Spleen (tissue), 7 donors: ENCODE results near the gene CCDC87.

ENCODE experiments used
- CTCF ChIP-seq, 11 experiments: fragments of 200-600 bp in 7 of 11; fragments of 450-650 bp in 4 of 11; sonication (generic) in 4 of 11; IDR thresholded peaks in 8 of 11; conservative IDR thresholded peaks in 3 of 11; 1 replicate in 7 of 11; 2 replicates in 4 of 11; pipeline versions ENCODE4 v1.4.0 to v1.8.0; 2016 to 2021; ENCODE audit warnings: antibody characterized with exemption in 11 of 11, inconsistent platforms in 4 of 11, mild to moderate bottlenecking in 1 of 11
- POLR2A ChIP-seq, 3 donors: fragments of 450-650 bp; IDR thresholded peaks; one replicate each; pipeline ENCODE4 v1.5.1; 2017; ENCODE audit warnings: antibody characterized with exemption in 3 of 3, mild to moderate bottlenecking in 1 of 3
- POLR2AphosphoS5 ChIP-seq, 3 donors: sonication (generic); formaldehyde crosslinking; IDR thresholded peaks; one replicate each; pipeline ENCODE4 v1.5.1; 2017; ENCODE audit warnings: antibody characterized with exemption in 3 of 3
- donor health status: DM: no; HTN: no; CAD: no; lungs with moderate emphysema.
- donor health status: DM: no; HTN: no; CAD: no.
- donor health status: DM: no; HTN: no; CAD: no.

GRCh38 chr11:66546368-66546965, 46.4 kb downstream of the CCDC87 start, which contains the start of gene ACTN3:
- TF ChIP-seq POLR2A (IDR thresholded peaks at IDR 0.05) (no peak), CTCF (IDR thresholded peaks at IDR 0.05 in 8 of 11, conservative IDR thresholded peaks at IDR 0.05 in 3 of 11) (no peak), POLR2AphosphoS5 (IDR thresholded peaks at IDR 0.05) (no peak)
